Lung (tissue), 16 donors: Measurements from ENCODE around the gene GP1BA. TPM values are rescaled to one million over a fixed set of nuclear protein-coding genes. Genes with fewer than 3 reads are reported as not detected.

Experiments
- ATAC-seq: fragments of 200-7000 bp; cut with Tn5 transposase; one replicate; pipeline ENCODE4 v1.9.1; 2020; ENCODE audit warnings: moderate number of reproducible peaks; ENCODE audit not compliant: insufficient read depth, low FRiP score
- DNase-seq, 3 donors: peaks; one replicate each; pipeline ENCODE4 v3.0.0-alpha.2; 2013 to 2017
- H3K27ac ChIP-seq, 2 donors: one replicate each; pipeline ENCODE4 v1.5.1; 2013; ENCODE audit warnings: mild to moderate bottlenecking in 2 of 2, moderate library complexity in 2 of 2, control low read depth in 1 of 2, inconsistent platforms in 1 of 2, low read depth in 1 of 2, low read length in 1 of 2
- H3K27me3 ChIP-seq, 3 donors: one replicate each; pipeline ENCODE4 v1.5.1; 2013; ENCODE audit warnings: low read length in 2 of 3; ENCODE audit not compliant: control insufficient read depth in 3 of 3, insufficient read depth in 3 of 3
- H3K36me3 ChIP-seq, 4 donors: one replicate each; pipeline ENCODE4 v1.5.1; 2013; ENCODE audit warnings: low read length in 4 of 4, mild to moderate bottlenecking in 1 of 4, moderate library complexity in 1 of 4; ENCODE audit not compliant: control insufficient read depth in 4 of 4, insufficient read depth in 4 of 4
- H3K4me1 ChIP-seq, 5 donors: one replicate each; pipeline ENCODE4 v1.5.1; 2013; ENCODE audit warnings: low read length in 5 of 5, mild to moderate bottlenecking in 2 of 5, moderate library complexity in 1 of 5; ENCODE audit not compliant: control insufficient read depth in 5 of 5, insufficient read depth in 5 of 5
- H3K4me3 ChIP-seq: one replicate; pipeline ENCODE4 v1.5.1; 2013; ENCODE audit warnings: mild to moderate bottlenecking, control low read depth, moderate library complexity
- H3K9ac ChIP-seq, 2 donors: one replicate each; pipeline ENCODE4 v1.5.1; 2013; ENCODE audit warnings: low read length in 2 of 2, control low read depth in 1 of 2; ENCODE audit not compliant: insufficient read depth in 1 of 2
- H3K9me3 ChIP-seq, 4 donors: one replicate each; pipeline ENCODE4 v1.5.1; 2013; ENCODE audit warnings: low read length in 3 of 4, mild to moderate bottlenecking in 1 of 4, moderate library complexity in 1 of 4; ENCODE audit not compliant: control insufficient read depth in 4 of 4, insufficient read depth in 3 of 4
- WGBS, 2 donors: extraction: QIAGEN DNeasy Blood & Tissue Kit; methylation state at CpG; one replicate each; pipeline ENCODE4 v1.1.7; 2013; 5-methylcytosine and 5-hydroxymethylcytosine counted together
- long read RNA-seq, 5 donors: transcript quantifications; one replicate each; lab custom pipeline, GENCODE V29; 2026
- polyA plus RNA-seq, 2 donors: library from polyadenylated mRNA; stranded (reverse); fragments of 200-250 nt; gene quantifications; one replicate each; pipeline ENCODE4 v1.2.1, GENCODE V29; 2013
- total RNA-seq, 2 donors: library from RNA; depleted of rRNA in 1 of 2; stranded (reverse); fragments of >200 nt in 1 of 2; gene quantifications; one replicate each; pipeline ENCODE4 v1.2.1, GENCODE V29; 2014 to 2021
- TF ChIP-seq, protein P1 (sequence below): IDR thresholded peaks from 2 replicates; pipeline ENCODE4 v1.5.1; 2012; ENCODE audit warnings: mild to moderate bottlenecking; ENCODE audit errors: control extremely low read depth, extremely low read depth
- donor health status: control.
- donor health status: control.
- donor health status: Bipolar disorder and iron deficiency.
- donor health status: healthy.
- donor health status: DM: yes; HTN: yes; CAD: no.

The GP1BA gene
- under 1 TPM; 0.18 to 0.94 TPM for total RNA-seq
- polyA plus RNA-seq = 1 to 10 TPM in 1 of 2 donors, under 1 TPM in 1; 0.26 to 1.4 TPM
- long read RNA-seq, donor 1, partial matches to known transcripts = 13 of 51 reads
- long read RNA-seq, donor 1, other reads (novel, unspliced or antisense) = 38 of 51 reads
- long read RNA-seq, donor 2, partial matches to known transcripts = 0 of 1 reads
- long read RNA-seq, donor 2, other reads (novel, unspliced or antisense) = 0 of 1 reads
- long read RNA-seq, donor 3, partial matches to known transcripts = 0 of 1 reads
- long read RNA-seq, donor 3, other reads (novel, unspliced or antisense) = 0 of 1 reads
- long read RNA-seq, donor 4 = 0 reads
- long read RNA-seq, donor 5, partial matches to known transcripts = 0 of 1 reads
- long read RNA-seq, donor 5, other reads (novel, unspliced or antisense) = 0 of 1 reads

DNA sequence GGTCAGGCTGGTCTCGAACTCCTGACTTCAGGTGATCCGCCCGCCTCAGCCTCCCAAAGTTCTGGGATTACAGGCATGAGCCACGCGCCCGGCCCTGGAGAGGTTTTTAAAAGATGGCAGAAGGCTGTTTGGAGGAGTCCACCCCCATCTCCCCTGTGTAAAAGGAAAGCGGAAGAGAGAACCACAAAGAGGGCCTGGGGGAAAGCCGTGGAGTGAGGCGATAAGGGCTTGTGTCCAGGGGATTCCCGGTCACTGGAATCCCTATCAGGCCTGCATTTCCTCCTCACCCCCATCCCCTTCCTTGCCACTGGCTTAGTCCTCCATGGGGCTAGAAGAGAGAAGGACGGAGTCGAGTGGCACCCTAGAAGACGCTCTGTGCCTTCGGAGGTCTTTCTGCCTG, at the start of gene GP1BA:
Gene GP1BA (plus strand): TSS at position 315 of the 400 bp plus-strand sequence. CDS start 328 bp downstream, outside the sequence.
- TF ChIP-seq, protein P1, sequence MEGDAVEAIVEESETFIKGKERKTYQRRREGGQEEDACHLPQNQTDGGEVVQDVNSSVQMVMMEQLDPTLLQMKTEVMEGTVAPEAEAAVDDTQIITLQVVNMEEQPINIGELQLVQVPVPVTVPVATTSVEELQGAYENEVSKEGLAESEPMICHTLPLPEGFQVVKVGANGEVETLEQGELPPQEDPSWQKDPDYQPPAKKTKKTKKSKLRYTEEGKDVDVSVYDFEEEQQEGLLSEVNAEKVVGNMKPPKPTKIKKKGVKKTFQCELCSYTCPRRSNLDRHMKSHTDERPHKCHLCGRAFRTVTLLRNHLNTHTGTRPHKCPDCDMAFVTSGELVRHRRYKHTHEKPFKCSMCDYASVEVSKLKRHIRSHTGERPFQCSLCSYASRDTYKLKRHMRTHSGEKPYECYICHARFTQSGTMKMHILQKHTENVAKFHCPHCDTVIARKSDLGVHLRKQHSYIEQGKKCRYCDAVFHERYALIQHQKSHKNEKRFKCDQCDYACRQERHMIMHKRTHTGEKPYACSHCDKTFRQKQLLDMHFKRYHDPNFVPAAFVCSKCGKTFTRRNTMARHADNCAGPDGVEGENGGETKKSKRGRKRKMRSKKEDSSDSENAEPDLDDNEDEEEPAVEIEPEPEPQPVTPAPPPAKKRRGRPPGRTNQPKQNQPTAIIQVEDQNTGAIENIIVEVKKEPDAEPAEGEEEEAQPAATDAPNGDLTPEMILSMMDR = no peak
- Histone ChIP-seq H3K4me3 (no peak within 1 kb of the TSS), H3K9me3 (no peaks in the 10 kb centered on the region), H3K36me3 (no peaks in the 10 kb centered on the region), H3K9ac (no peak within 1 kb of the TSS), H3K27me3 (no peaks in the 10 kb centered on the region), H3K4me1 (peaks cover 0 to 7% (median 4%) of the 10 kb centered on the region in 5 donors), H3K27ac (no peak within 1 kb of the TSS)
- DNase-seq (no peak), ATAC-seq (no peak)
- 64 to 71% methylated on average over 14 of the region's 14 CpGs for whole genome bisulfite sequencing, 2 donors

DNA sequence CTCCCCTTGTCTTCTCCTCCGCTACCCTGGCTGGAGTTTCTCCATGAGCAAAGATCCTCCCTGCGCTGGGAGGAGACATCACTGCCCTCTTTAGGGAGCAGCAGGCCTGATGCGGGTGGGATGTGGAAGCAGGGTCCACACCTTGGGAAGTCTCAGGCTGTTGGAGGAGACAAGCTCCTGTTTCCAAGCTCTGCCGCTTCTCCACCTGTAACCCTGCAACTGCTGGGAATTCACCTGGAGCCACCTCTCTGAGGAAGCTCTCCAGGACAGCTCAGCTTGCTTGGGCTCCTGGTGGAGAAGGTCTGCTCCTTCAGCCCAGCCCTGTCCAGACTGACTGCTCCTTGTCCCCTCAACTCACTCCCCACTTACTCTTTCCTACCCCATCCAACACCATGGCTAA, 47.6 kb upstream of the GP1BA start:
- Histone ChIP-seq H3K4me3 (no peak overlapping the region), H3K27me3 (no peaks in the 10 kb centered on the region), H3K9me3 (no peaks in the 10 kb centered on the region), H3K36me3 (peaks cover 5 to 49% (median 22%) of the 10 kb centered on the region in 4 donors), H3K27ac (no peak overlapping the region), H3K9ac (no peak overlapping the region), H3K4me1 (no peaks in the 10 kb centered on the region)
- no peak for DNase-seq
- ATAC-seq = no peak
- TF ChIP-seq, protein P1 = no peak
- 99 to 100% methylated on average over 4 of the region's 4 CpGs for WGBS, 2 donors

DNA sequence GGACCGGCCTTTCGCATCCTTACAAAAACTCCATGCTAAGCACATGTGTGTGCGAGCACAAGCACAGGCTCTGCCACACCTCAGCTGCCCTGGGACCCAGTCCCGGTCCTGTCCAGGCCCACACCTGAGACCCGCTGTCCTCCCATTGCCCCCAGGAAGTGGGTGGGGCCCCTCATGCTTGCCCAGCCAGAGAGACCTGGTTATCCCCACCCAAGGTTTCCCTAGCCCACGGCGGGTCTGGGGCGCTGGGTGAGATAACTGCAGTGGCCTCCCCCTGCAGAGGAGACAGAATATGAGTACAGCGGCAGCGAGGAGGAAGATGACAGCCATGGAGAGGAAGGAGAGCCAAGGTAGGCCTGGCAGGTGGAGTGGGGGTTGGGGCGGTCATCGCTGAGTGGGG, 45.2 kb upstream of the GP1BA start:
- Histone ChIP-seq H3K4me1 (no peaks in the 10 kb centered on the region), H3K27me3 (no peaks in the 10 kb centered on the region), H3K27ac (no peak overlapping the region), H3K9me3 (no peaks in the 10 kb centered on the region), H3K9ac (no peak overlapping the region), H3K36me3 (peaks cover 7 to 65% (median 33%) of the 10 kb centered on the region in 4 donors), H3K4me3 (no peak overlapping the region)
- ATAC-seq (no peak), DNase-seq (no peak)
- TF ChIP-seq, protein P1 = no peak
- 95 to 97% methylated on average over 12 of the region's 12 CpGs for WGBS, 2 donors
